ENCODE measurements around the gene HIVEP1. TPM values are rescaled to one million over a fixed set of nuclear protein-coding genes. Genes with fewer than 3 reads are reported as not detected.

HIVEP1 gene
- total RNA-seq, 1 donor: 21.8 TPM

DNA sequence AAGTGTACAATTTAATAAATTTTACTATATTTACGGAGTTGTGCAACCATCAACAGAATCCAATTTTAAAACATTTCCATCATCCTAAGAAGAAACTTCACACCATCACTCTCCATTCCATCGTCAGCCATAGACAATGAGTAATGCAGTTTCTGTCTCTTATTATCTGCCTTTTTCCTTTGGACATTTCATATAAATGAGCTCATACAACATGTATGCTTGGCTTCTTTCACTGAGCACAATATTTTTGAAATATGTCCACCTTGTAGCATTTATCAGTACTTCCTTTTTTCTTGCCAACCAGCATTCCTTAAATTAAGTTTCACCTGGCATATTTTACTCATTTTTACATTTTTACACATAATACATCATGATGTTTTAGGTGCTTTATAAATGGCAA is 22.7 kb upstream of the HIVEP1 start:
- TF ChIP-seq, protein P1, sequence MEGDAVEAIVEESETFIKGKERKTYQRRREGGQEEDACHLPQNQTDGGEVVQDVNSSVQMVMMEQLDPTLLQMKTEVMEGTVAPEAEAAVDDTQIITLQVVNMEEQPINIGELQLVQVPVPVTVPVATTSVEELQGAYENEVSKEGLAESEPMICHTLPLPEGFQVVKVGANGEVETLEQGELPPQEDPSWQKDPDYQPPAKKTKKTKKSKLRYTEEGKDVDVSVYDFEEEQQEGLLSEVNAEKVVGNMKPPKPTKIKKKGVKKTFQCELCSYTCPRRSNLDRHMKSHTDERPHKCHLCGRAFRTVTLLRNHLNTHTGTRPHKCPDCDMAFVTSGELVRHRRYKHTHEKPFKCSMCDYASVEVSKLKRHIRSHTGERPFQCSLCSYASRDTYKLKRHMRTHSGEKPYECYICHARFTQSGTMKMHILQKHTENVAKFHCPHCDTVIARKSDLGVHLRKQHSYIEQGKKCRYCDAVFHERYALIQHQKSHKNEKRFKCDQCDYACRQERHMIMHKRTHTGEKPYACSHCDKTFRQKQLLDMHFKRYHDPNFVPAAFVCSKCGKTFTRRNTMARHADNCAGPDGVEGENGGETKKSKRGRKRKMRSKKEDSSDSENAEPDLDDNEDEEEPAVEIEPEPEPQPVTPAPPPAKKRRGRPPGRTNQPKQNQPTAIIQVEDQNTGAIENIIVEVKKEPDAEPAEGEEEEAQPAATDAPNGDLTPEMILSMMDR (IDR thresholded peaks at IDR 0.05; ENCODE audit: insufficient read depth, low read length): no peak
- peak; percentile 65 for DNase-seq (ENCODE audit: low read depth)

GRCh38 chr6:11992086-11992485 is 20.0 kb upstream of the HIVEP1 start:
- DNase-seq (ENCODE audit: low read depth): no peak
- no peak overlapping the region for H3K4me3 ChIP-seq (ENCODE audit: low read depth, low read length)
- TF ChIP-seq, protein P1 (IDR thresholded peaks at IDR 0.05; ENCODE audit: insufficient read depth, low read length): no peak

More for the DNA sequence above, 22.7 kb upstream of the HIVEP1 start:
- H3K4me3 ChIP-seq (ENCODE audit: low read depth, low read length): no peak overlapping the region

GRCh38 chr6:11994875-11995461 is 17.1 kb upstream of the HIVEP1 start:
- no peak for DNase-seq (ENCODE audit: low read depth)
- TF ChIP-seq, protein P1 (IDR thresholded peaks at IDR 0.05; ENCODE audit: insufficient read depth, low read length): no peak
- no peak overlapping the region for H3K4me3 ChIP-seq (ENCODE audit: low read depth, low read length)

DNA sequence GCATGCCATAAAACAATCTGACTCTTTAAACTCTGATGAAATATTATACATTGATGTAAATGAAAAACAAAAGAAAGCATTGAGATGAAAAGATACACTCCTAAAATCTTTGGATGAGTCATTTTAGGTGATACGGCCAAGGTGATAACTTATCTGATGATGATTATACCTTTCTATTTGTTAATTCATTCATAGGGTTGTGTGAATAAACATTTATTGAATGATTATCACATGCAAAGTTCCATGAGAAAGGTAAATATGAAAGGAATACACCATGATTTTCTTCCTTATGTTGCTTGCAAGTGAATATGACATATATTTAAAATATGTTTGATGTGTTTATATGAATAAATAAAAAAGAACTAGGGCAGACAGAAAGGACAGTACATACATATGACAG is 15.4 kb upstream of the HIVEP1 start:
- no peak overlapping the region for H3K4me3 ChIP-seq (ENCODE audit: low read depth, low read length)
- DNase-seq (ENCODE audit: low read depth): no peak
- TF ChIP-seq, protein P1 (IDR thresholded peaks at IDR 0.05; ENCODE audit: insufficient read depth, low read length): no peak

GRCh38 chr6:11999246-11999645 is 12.9 kb upstream of the HIVEP1 start:
- DNase-seq (ENCODE audit: low read depth): peak; percentile 82
- H3K4me3 ChIP-seq (ENCODE audit: low read depth, low read length): no peak overlapping the region
- TF ChIP-seq, protein P1 (IDR thresholded peaks at IDR 0.05; ENCODE audit: insufficient read depth, low read length): no peak

GRCh38 chr6:12000174-12000573 is 11.9 kb upstream of the HIVEP1 start:
- H3K4me3 ChIP-seq (ENCODE audit: low read depth, low read length): no peak overlapping the region
- DNase-seq (ENCODE audit: low read depth): no peak
- TF ChIP-seq, protein P1 (IDR thresholded peaks at IDR 0.05; ENCODE audit: insufficient read depth, low read length): no peak
